Tibial nerve (tissue), 4 donors: ENCODE results near the gene CNGB1.

Experiments used
- EP300 ChIP-seq, 2 donors: sonication (generic); formaldehyde crosslinking; IDR thresholded peaks; one replicate each; pipeline ENCODE4 v1.6.1; 2017; ENCODE audit warnings: antibody characterized with exemption in 2 of 2, mild to moderate bottlenecking in 1 of 2
- POLR2A ChIP-seq, 2 donors: fragments of 450-650 bp; IDR thresholded peaks; one replicate each; pipeline ENCODE4 v1.6.1; 2017; ENCODE audit warnings: antibody characterized with exemption in 2 of 2, mild to moderate bottlenecking in 2 of 2, moderate library complexity in 2 of 2
- TF ChIP-seq, protein P1 (sequence below), 5 experiments: fragments of 200-600 bp in 3 of 5; fragments of 450-650 bp in 2 of 5; sonication (generic) in 3 of 5; IDR thresholded peaks; one replicate each; pipeline ENCODE4 v1.5.1; 2016 to 2019; ENCODE audit warnings: antibody characterized with exemption in 5 of 5, mild to moderate bottlenecking in 3 of 5, moderate library complexity in 2 of 5

GRCh38 chr16:57852189-57852588, 118.7 kb downstream of the CNGB1 start:
- TF ChIP-seq, protein P1, sequence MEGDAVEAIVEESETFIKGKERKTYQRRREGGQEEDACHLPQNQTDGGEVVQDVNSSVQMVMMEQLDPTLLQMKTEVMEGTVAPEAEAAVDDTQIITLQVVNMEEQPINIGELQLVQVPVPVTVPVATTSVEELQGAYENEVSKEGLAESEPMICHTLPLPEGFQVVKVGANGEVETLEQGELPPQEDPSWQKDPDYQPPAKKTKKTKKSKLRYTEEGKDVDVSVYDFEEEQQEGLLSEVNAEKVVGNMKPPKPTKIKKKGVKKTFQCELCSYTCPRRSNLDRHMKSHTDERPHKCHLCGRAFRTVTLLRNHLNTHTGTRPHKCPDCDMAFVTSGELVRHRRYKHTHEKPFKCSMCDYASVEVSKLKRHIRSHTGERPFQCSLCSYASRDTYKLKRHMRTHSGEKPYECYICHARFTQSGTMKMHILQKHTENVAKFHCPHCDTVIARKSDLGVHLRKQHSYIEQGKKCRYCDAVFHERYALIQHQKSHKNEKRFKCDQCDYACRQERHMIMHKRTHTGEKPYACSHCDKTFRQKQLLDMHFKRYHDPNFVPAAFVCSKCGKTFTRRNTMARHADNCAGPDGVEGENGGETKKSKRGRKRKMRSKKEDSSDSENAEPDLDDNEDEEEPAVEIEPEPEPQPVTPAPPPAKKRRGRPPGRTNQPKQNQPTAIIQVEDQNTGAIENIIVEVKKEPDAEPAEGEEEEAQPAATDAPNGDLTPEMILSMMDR (IDR thresholded peaks at IDR 0.05): no peak
- TF ChIP-seq POLR2A (IDR thresholded peaks at IDR 0.05) (no peak), EP300 (IDR thresholded peaks at IDR 0.05) (no peak)
